WERI-Rb-1 (cell line): ENCODE measurements around the gene CLEC7A.

Experiments
- DNase-seq: peaks from one replicate; pipeline ENCODE4 v3.0.0-alpha.2; 2020
- H3K27ac ChIP-seq: fragments of 250-450 bp; sonication (Bioruptor Pico); 2 replicates; pipeline ENCODE4 v1.5.1; 2020; ENCODE audit warnings: mild to moderate bottlenecking, moderate library complexity
- H3K27me3 ChIP-seq: fragments of 250-450 bp; sonication (Bioruptor Pico); 2 replicates; pipeline ENCODE4 v1.5.1; 2021; ENCODE audit warnings: mild to moderate bottlenecking, low read depth, moderate library complexity; ENCODE audit not compliant: insufficient read depth, severe bottlenecking
- H3K36me3 ChIP-seq: fragments of 250-450 bp; sonication (Bioruptor Pico); 2 replicates; pipeline ENCODE4 v1.5.1; 2020; ENCODE audit warnings: mild to moderate bottlenecking, moderate library complexity
- H3K4me3 ChIP-seq: 2 replicates; pipeline ENCODE4 v1.5.1; 2011; ENCODE audit warnings: low read depth, mild to moderate bottlenecking, control low read depth, low read length
- H3K9me3 ChIP-seq: fragments of 250-450 bp; sonication (Bioruptor Pico); 2 replicates; pipeline ENCODE4 v1.5.1; 2021; ENCODE audit warnings: mild to moderate bottlenecking, moderate library complexity; ENCODE audit not compliant: severe bottlenecking
- TF ChIP-seq, protein P1 (sequence below): IDR thresholded peaks from 2 replicates; pipeline ENCODE4 v1.5.1; 2011; ENCODE audit warnings: low read depth, mild to moderate bottlenecking, control low read depth, inconsistent platforms, low read length

Gene CLEC7A

DNA sequence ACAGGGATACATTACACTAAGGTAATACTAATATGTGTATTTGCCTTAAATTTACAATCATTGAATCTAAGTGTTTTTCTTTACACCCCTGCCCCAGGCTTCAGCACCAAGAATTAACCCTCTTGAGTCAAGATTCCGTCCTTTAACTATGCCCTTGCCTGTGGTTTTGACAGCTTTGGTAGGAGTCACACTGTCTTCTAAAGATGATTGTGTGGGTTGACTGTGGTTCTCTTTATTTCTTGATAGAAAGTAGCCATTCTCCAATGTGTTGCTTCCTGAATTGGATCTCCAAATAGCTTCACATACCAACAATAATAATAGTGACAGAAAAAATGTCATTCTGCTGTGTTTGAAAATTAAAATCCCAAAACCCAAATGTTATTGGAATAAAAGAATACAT is 3.6 kb downstream of the CLEC7A start:
- Histone ChIP-seq H3K27me3 (no peaks in the 10 kb centered on the region), H3K36me3 (no peaks in the 10 kb centered on the region), H3K9me3 (no peaks in the 10 kb centered on the region), H3K4me3 (no peak overlapping the region), H3K27ac (no peak overlapping the region)
- no peak for DNase-seq
- TF ChIP-seq, protein P1, sequence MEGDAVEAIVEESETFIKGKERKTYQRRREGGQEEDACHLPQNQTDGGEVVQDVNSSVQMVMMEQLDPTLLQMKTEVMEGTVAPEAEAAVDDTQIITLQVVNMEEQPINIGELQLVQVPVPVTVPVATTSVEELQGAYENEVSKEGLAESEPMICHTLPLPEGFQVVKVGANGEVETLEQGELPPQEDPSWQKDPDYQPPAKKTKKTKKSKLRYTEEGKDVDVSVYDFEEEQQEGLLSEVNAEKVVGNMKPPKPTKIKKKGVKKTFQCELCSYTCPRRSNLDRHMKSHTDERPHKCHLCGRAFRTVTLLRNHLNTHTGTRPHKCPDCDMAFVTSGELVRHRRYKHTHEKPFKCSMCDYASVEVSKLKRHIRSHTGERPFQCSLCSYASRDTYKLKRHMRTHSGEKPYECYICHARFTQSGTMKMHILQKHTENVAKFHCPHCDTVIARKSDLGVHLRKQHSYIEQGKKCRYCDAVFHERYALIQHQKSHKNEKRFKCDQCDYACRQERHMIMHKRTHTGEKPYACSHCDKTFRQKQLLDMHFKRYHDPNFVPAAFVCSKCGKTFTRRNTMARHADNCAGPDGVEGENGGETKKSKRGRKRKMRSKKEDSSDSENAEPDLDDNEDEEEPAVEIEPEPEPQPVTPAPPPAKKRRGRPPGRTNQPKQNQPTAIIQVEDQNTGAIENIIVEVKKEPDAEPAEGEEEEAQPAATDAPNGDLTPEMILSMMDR = no peak

DNA sequence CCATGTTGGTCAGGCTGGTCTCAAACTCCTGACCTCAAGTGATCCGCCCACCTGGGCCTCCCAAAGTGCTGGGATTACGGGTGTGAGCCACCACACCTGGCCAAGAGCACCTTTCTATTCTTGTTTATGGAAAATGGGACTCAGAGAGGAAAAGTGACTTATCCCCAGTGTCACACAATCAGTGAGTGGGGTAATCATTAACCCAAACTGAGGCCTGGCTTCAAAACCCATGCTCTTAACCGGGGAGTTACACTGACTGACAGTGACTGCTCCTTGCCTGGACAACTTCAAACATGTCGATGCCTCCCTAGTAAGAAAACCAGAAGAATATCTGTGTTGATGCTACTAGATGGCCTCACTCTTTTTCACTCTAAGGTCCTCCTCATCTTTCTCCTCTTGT is 7.3 kb downstream of the CLEC7A start:
- TF ChIP-seq, protein P1 = no peak
- no peak overlapping the region for H3K4me3 ChIP-seq
- H3K36me3 ChIP-seq = no peaks in the 10 kb centered on the region
- H3K9me3 ChIP-seq = no peaks in the 10 kb centered on the region
- DNase-seq = no peak
- H3K27ac ChIP-seq = no peak overlapping the region
- no peaks in the 10 kb centered on the region for H3K27me3 ChIP-seq

DNA sequence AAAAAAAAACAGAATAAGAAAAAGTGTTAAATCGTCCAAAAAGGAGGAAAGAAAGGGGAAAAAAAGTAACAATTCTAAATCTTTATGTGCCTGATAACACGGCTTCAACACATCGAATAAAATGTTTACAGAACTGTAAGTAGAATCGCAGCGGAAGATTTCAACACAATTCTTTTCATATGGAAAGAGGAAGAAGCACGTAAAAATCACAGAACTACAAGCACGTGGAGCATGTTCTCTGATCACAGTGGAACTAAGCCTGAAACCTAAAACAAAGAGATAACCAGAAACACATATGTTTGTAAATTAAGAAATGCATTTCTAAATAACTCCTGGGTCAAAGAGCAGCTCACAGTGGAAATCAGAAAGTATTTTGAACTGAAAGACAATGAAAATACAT is 8.7 kb downstream of the CLEC7A start:
- Histone ChIP-seq H3K27me3 (no peaks in the 10 kb centered on the region), H3K4me3 (no peak overlapping the region), H3K9me3 (no peaks in the 10 kb centered on the region), H3K36me3 (no peaks in the 10 kb centered on the region), H3K27ac (no peak overlapping the region)
- DNase-seq = no peak
- TF ChIP-seq, protein P1 = no peak

DNA sequence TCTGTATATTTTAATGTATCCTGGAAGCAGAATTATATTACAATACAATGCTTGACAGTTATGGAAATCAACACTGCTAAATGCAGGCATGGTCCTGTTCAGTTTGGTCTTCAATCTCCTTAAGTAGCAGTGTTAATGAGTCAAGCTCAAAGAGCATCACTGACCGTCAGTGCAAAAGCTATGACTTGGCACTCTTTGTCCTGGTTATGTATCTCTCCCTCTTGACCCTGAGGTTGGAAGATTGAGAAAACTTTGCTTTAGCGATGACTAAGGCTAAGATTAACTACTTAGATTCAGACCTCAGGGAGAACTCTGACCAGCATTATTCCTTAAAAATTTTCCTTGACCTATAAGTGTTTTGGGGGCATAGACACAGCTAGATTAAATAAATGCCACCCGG is 10.9 kb downstream of the CLEC7A start:
- Histone ChIP-seq H3K27me3 (no peaks in the 10 kb centered on the region), H3K4me3 (no peak overlapping the region), H3K36me3 (no peaks in the 10 kb centered on the region), H3K9me3 (no peaks in the 10 kb centered on the region), H3K27ac (no peak overlapping the region)
- TF ChIP-seq, protein P1 = no peak
- DNase-seq = no peak

DNA sequence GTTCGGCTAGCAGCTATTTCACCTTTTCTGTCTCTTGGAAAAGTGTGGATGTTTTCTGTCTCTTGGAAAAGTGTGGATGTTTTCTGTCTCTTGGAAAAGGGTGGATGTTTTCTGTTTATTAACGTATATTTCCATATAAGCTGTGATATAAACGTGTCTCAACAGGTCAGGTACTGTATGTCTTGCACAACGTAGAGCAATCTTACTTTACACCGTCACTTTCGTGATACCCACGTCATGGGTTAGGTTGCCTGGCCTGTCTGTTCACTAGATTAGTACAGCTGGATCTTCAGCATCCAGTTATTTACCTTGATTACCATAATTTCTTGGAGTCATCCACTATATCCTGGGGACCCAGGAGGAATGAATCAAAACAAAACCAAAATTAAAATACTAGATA is 14.1 kb downstream of the CLEC7A start:
- Histone ChIP-seq H3K27ac (no peak overlapping the region), H3K27me3 (no peaks in the 10 kb centered on the region), H3K9me3 (no peaks in the 10 kb centered on the region), H3K4me3 (no peak overlapping the region), H3K36me3 (no peaks in the 10 kb centered on the region)
- no peak for DNase-seq
- TF ChIP-seq, protein P1 = no peak

DNA sequence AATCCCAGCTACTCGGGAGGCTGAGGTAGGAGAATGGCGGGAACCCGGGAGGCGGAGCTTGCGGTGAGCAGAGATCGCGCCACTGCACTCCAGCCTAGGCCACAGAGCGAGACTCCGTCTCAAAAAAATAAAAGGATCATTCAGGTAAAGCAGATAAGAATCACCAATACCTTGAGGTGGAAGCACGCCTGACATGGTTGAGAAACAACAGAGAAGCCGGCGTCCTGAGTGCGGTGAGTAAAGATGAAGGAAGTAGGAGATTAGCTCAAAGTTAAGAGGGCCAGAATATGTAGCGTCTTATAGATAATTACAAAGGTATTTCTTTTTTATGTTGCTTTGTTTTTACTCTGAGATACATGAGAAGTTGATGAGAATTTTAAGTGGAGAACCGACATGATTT is 14.7 kb downstream of the CLEC7A start:
- Histone ChIP-seq H3K27me3 (no peaks in the 10 kb centered on the region), H3K36me3 (no peaks in the 10 kb centered on the region), H3K27ac (no peak overlapping the region), H3K9me3 (no peaks in the 10 kb centered on the region), H3K4me3 (no peak overlapping the region)
- no peak for DNase-seq
- TF ChIP-seq, protein P1 = no peak
